Urinary bladder (tissue), 4 donors: Measurements from ENCODE around the gene ZNF512B. TPM values are rescaled to one million over a fixed set of nuclear protein-coding genes. Genes with fewer than 3 reads are reported as not detected.
"Not testable (repeated sequence)": the region's sequence is repeated elsewhere in the genome, so short reads cannot be mapped to it uniquely, and the experiment has no call there.

ENCODE experiments used
- DNase-seq: peaks from one replicate; pipeline ENCODE4 v3.0.0-alpha.2; 2015; ENCODE audit errors: extremely low spot score
- H3K27ac ChIP-seq: one replicate; pipeline ENCODE4 v1.5.1; 2013; ENCODE audit warnings: low read depth, mild to moderate bottlenecking, moderate library complexity
- H3K36me3 ChIP-seq: one replicate; pipeline ENCODE4 v1.6.1; 2013; ENCODE audit warnings: mild to moderate bottlenecking, moderate library complexity; ENCODE audit not compliant: insufficient read depth
- H3K4me1 ChIP-seq: one replicate; pipeline ENCODE4 v1.6.1; 2013; ENCODE audit warnings: mild to moderate bottlenecking, moderate library complexity; ENCODE audit not compliant: insufficient read depth
- H3K4me3 ChIP-seq: one replicate; pipeline ENCODE4 v1.5.1; 2013; ENCODE audit warnings: low read depth, low read length
- WGBS: extraction: QIAGEN DNeasy Blood & Tissue Kit; methylation state at CpG from one replicate; pipeline ENCODE4 v1.1.7; 2013; 5-methylcytosine and 5-hydroxymethylcytosine counted together
- polyA plus RNA-seq: library from polyadenylated mRNA; stranded (reverse); fragments of 200-250 nt; gene quantifications from one replicate; pipeline ENCODE4 v1.2.3, GENCODE V29; 2013
- total RNA-seq: library from RNA; depleted of rRNA; stranded (reverse); fragments of >200 nt; gene quantifications from one replicate; pipeline ENCODE4 v1.2.3, GENCODE V29; 2014
- donor health status: healthy with polysubstance abuse.
- donor health status: healthy.

The ZNF512B gene, protein sequence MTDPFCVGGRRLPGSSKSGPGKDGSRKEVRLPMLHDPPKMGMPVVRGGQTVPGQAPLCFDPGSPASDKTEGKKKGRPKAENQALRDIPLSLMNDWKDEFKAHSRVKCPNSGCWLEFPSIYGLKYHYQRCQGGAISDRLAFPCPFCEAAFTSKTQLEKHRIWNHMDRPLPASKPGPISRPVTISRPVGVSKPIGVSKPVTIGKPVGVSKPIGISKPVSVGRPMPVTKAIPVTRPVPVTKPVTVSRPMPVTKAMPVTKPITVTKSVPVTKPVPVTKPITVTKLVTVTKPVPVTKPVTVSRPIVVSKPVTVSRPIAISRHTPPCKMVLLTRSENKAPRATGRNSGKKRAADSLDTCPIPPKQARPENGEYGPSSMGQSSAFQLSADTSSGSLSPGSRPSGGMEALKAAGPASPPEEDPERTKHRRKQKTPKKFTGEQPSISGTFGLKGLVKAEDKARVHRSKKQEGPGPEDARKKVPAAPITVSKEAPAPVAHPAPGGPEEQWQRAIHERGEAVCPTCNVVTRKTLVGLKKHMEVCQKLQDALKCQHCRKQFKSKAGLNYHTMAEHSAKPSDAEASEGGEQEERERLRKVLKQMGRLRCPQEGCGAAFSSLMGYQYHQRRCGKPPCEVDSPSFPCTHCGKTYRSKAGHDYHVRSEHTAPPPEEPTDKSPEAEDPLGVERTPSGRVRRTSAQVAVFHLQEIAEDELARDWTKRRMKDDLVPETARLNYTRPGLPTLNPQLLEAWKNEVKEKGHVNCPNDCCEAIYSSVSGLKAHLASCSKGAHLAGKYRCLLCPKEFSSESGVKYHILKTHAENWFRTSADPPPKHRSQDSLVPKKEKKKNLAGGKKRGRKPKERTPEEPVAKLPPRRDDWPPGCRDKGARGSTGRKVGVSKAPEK
- total RNA-seq (8.7 TPM), polyA plus RNA-seq (13.8 TPM)

DNA sequence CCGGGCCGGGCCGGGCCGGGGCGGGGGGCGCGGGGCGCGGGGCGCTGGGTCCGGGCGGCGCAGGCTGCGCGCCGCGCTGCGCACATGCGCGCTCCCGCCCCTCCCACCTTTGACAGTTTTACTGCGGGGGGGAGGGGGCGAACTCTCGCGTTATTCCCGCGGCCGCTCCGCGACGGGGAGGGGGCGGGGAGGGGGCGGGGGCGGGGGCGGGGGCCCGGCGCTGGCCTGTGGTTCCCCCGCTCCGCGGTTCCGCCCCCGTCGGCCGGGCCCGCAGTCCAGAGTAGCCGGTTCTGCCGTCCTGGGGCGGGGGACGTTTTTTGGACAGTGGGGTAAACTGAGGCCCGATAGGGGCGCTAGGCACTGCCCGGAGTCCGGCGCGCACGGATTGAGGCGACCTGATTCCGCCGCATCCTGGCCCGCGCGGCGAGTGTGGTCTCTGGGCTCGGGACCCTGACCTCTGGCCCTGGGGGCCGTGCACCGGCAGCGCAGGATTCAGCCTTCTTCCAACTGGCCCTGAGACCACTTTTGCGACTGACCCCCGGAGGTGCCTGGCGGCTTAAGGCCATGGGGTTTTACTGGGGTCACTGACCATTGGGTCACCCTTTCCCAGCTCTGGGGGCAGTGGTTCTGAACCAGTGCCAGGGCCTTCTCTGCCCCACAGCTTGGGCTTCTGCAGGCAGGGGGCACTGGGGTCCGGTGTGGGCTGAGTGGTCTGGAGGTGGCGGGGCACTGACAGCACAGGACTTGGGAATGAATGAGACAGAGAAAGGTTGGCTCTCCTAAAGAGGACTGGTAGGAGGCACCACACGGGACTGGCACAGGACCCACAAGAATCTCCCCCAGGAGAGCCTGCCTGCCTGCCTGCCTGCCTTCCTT, at the start of gene ZNF512B:
Gene ZNF512B, minus strand, starts transcription at position 93 of the 876 bp plus-strand sequence. CDS start 1,980 bp downstream, outside the sequence.
- no peak for DNase-seq
- WGBS = 3% methylated on average over 57 of the region's 73 CpGs
- H3K4me1 ChIP-seq = no peaks in the 10 kb centered on the region
- H3K36me3 ChIP-seq = no peaks in the 10 kb centered on the region
- peak within 1 kb of the TSS; percentile 32 for H3K27ac ChIP-seq
- H3K4me3 ChIP-seq = peak within 1 kb of the TSS; percentile 93

DNA sequence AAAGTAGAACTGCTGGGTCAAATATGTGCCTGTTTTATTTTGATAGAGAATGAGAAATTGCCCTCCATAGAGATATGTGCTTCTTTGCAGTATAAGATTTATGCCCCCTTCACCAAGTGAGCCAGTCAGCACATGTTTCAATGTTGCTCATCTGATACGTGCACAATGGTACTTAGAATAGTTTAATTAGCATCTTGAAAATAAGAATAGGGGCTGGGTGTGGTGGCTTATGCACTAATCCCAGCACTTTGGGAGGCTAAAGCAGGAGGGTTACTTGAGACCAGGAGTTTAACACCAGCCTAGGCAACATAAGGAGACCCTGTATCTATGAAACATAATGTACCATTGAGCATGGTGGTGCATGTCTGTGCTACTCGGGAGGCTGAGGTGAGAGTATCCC, 45.9 kb upstream of the ZNF512B start:
- DNase-seq = no peak
- Histone ChIP-seq H3K4me1 (no peaks in the 10 kb centered on the region), H3K27ac (no peak overlapping the region), H3K36me3 (peaks cover 5% of the 10 kb centered on the region), H3K4me3 (no peak overlapping the region)
- 79% methylated on average over 2 of the region's 2 CpGs for WGBS

DNA sequence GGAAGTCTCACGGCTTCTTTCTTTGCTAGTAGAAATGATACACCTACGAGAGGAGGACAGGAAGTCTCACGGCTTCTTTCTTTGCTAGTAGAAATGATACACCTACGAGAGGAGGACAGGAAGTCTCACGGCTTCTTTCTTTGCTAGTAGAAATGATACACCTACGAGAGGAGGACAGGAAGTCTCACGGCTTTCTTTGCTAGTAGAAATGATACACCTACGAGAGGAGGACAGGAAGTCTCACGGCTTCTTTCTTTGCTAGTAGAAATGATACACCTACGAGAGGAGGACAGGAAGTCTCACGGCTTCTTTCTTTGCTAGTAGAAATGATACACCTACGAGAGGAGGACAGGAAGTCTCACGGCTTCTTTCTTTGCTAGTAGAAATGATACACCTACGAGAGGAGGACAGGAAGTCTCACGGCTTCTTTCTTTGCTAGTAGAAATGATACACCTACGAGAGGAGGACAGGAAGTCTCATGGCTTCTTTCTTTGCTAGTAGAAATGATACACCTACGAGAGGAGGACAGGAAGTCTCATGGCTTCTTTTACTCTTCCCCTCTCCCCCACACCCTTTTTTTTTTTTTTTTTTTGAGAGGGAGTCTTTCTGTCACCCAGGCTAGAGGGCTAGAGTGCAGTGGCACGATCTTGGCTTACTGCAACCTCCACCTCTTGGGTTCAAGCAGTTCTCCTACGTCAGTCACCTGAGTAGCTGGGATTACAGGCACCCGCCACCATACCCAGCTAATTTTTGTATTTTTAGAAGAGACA, 42.8 kb upstream of the ZNF512B start:
- not testable (repeated sequence) for H3K4me1 ChIP-seq, H3K27ac ChIP-seq, H3K4me3 ChIP-seq, H3K36me3 ChIP-seq, DNase-seq
- 93% methylated on average over 11 of the region's 20 CpGs for WGBS

DNA sequence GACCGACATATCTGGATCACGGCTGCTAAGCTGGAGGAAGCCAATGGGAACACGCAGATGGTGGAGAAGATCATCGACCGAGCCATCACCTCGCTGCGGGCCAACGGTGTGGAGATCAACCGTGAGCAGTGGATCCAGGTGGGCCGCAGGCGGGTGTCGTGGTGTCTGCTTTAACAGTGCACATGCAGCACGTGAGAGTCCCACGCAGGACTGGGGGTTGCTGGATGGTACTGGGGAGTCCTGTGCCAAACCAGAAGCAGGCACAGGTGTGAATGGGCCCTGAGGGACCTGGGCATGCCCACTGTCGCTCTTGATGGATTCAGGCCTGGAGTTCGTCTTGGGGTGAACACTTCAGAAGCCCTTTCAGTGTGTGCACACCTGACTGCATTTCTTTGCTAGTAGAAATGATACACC, 41.6 kb upstream of the ZNF512B start:
- Histone ChIP-seq H3K4me1 (no peaks in the 10 kb centered on the region), H3K27ac (no peak overlapping the region), H3K36me3 (peaks cover 5% of the 10 kb centered on the region), H3K4me3 (no peak overlapping the region)
- 97% methylated on average over 16 of the region's 16 CpGs for WGBS
- DNase-seq = no peak

DNA sequence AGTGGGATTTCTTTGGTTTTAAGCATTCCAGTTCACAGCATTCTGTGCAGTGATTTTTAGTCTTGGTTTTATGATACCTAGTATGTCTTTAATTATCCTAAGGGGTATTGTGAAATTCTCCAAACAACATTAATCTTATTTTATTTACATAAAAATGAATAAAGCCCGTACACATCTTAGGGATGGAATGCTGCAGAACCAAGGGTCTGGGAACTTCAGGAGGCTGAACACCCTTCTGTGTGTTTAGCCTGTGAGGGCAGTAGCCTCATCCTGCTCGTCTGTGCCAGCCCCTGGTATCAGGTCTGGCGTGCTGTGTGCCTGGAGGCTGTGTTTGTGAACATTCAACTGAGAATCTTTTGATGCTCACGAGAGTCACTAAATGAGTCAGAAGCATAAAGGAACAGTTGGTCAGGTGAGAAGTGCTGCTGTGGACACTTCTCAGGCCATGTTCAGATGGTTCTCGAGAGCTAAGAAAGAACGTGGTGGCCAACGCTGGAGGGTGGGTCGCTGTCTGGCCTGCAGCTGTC, 41.0 kb upstream of the ZNF512B start:
- no peaks in the 10 kb centered on the region for H3K4me1 ChIP-seq
- no peak for DNase-seq
- H3K4me3 ChIP-seq = no peak overlapping the region
- H3K27ac ChIP-seq = no peak overlapping the region
- WGBS = 89% methylated on average over 8 of the region's 8 CpGs
- H3K36me3 ChIP-seq = peaks cover 5% of the 10 kb centered on the region

DNA sequence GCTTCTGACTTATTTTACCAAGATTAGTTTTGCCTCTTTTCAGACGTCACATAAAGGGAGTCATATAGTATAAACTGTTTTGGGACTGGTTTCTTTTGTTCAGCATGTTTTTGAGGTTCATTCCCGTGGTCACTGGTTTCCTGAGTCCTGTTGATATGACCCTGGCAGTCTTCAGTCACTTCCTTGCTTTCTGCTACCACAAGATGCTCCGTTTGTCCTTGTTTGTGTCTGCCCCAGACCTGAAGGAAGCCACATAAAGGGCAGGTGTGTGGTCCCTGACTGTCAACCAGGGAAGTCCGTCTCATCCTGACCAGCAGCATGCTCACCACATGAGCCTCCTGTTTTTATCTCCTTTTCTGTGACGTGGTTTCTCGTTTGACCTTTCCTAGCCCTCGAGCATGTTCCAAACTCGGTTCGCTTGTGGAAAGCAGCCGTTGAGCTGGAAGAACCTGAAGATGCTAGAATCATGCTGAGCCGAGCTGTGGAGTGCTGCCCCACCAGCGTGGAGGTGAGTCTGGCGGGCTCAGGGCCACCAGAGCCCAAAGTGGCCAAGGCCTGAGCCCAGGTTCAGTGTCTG, 40.2 kb upstream of the ZNF512B start:
- Histone ChIP-seq H3K36me3 (peaks cover 5% of the 10 kb centered on the region), H3K27ac (no peak overlapping the region)
- 92% methylated on average over 13 of the region's 13 CpGs for WGBS

DNA sequence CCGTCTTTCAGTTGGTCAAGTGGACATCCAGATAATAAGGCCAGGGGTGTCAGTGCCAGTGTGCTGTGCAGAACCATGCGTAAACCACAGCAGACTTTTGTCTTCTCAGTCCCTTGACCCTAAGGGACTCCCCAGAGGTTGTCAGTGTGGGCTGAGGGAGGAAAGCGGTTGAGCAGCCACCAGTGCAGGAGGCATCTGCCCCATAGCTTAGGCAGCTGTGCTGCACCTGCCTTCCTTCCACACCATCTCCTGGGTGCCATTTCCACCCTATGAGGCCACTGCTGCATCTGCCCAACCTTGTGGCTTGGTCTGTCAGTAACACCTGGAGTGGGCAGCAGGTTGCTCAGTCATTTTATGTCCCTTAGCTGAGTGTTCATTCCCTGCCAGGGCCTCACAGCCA, 37.2 kb upstream of the ZNF512B start:
- H3K4me1 ChIP-seq = no peaks in the 10 kb centered on the region
- peaks cover 5% of the 10 kb centered on the region for H3K36me3 ChIP-seq
- no peak overlapping the region for H3K4me3 ChIP-seq
- no peak for DNase-seq
- no peak overlapping the region for H3K27ac ChIP-seq
- WGBS = 92% methylated on average over 3 of the region's 3 CpGs

More for the DNA sequence above, 40.2 kb upstream of the ZNF512B start:
- Histone ChIP-seq H3K4me1 (no peaks in the 10 kb centered on the region), H3K4me3 (no peak overlapping the region)
- no peak for DNase-seq

DNA sequence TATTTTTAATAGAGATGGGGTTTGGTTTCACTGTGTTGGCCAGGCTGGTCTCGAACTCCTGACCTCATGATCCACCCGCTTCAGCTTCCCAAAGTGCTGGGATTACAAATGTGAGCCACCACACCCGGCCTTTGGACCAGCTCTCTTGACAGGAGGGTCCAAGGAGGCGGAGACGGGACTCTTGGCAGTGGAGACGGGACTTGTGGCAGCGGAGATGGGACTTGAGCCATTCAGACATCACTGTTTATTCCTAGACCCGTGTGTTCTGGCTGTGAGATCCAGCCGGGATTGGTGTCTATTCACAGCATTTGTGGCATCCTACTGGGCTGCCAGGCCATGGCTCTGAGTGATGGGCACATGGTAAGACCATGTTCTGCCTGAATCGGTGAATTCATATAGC, 36.8 kb upstream of the ZNF512B start:
- H3K36me3 ChIP-seq = peaks cover 5% of the 10 kb centered on the region
- no peak overlapping the region for H3K27ac ChIP-seq
- H3K4me1 ChIP-seq = no peaks in the 10 kb centered on the region
- H3K4me3 ChIP-seq = no peak overlapping the region
- no peak for DNase-seq
- WGBS = 71% methylated on average over 10 of the region's 10 CpGs

DNA sequence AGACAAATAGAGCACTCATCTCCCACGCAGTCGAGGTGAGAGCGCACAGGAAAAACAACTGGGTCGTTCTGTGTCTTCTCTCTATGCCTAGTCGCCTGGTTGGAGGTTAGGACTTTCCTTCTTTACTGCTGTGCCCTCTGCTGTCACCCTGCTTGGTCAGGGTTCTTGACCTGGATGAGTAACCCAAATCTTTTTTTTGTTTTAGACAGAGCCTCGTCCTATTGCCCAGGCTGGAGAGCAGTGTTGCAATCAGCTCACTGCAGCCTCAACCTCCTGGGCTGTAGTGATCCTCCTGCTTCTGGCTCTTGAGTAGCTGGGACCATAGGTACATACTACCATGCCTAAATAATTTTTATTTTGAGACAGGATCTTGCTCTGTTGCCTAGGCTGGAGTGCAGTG, 35.7 kb upstream of the ZNF512B start:
- H3K36me3 ChIP-seq = peaks cover 3% of the 10 kb centered on the region
- H3K27ac ChIP-seq = no peak overlapping the region
- no peak overlapping the region for H3K4me3 ChIP-seq
- 82% methylated on average over 6 of the region's 6 CpGs for WGBS
- no peak for DNase-seq
- H3K4me1 ChIP-seq = no peaks in the 10 kb centered on the region

DNA sequence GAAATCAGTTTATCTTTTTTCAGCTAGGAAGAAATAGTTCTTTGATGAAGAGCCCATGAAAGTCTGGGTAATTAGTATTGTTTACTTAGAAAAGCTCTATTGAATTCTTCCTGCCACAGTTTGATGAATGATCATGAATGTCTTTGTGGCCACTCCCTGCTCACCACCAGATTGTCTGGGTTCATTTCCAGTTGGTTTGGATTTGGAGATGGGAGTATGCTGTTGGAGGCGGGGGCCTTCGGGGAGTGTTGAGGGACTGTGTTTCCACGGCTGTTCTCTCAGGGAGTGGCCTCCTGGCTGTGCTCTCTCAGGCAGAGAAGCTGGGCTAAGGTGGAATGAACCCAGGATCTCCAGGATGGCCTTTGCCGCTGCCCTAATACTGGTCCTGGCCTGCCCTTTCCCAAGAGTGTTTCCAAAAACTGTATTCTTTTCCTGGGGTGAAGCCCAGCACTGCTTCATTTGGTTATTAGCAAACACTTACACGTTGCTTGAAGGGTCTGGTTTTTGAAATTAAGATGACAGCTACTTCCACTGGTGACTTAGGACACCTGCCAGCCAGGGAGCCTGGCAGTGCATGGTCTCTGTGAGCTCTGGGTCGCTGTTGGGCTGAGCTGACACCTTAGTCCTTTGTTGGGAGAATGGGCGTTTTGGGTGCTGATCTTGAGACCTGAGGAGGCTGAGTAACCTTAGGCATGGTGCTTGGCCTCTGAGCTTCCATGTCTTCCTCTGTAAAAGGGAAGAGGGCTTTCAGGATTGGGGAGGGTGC, 34.4 kb upstream of the ZNF512B start:
- WGBS = 80% methylated on average over 7 of the region's 7 CpGs
- DNase-seq = no peak
- no peak overlapping the region for H3K27ac ChIP-seq
- H3K36me3 ChIP-seq = peaks cover 5% of the 10 kb centered on the region
- H3K4me1 ChIP-seq = no peaks in the 10 kb centered on the region
- no peak overlapping the region for H3K4me3 ChIP-seq

DNA sequence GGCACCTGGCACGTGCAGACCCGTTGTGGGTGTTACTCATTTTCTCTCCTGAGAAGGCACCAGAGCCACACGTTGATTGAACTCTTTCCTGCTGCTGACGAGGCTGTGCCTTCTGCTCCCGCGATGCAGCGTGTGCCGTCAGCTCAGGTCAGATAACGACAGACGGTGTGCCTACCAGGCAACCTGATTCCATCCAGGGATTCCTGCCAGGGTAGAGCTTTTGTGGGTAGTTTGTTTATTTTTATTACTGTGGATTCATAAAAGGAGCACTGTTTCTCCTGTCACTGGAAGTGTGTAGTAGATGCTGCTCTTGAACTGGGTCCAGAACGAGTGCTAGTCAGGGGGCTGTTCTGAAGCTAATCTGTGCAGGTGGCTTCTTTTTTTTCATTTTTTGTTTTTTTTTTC, 31.9 kb upstream of the ZNF512B start:
- 72% methylated on average over 11 of the region's 11 CpGs for WGBS
- no peak for DNase-seq
- Histone ChIP-seq H3K4me1 (no peaks in the 10 kb centered on the region), H3K27ac (no peak overlapping the region), H3K4me3 (no peak overlapping the region), H3K36me3 (peaks cover 7% of the 10 kb centered on the region)

DNA sequence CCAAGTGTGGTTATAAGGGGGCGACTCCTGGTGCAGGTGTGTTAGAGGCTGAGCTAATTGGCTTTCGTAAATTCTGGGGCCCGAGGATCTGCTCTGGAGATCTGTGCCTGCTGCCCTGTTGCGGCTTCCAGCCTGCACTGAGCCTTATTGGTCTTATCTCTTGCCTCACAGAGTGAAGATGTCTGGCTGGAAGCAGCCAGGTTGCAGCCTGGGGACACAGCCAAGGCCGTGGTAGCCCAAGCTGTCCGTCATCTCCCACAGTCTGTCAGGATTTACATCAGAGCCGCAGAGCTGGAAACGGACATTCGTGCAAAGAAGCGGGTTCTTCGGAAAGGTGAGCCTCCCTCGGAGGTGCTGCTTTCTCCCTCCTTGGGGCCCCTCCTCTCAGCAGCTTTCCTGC, 31.2 kb upstream of the ZNF512B start:
- Histone ChIP-seq H3K27ac (no peak overlapping the region), H3K36me3 (peaks cover 7% of the 10 kb centered on the region)
- WGBS = 90% methylated on average over 12 of the region's 12 CpGs

More for the DNA sequence above, 31.2 kb upstream of the ZNF512B start:
- H3K4me3 ChIP-seq = no peak overlapping the region
- H3K4me1 ChIP-seq = no peaks in the 10 kb centered on the region
- DNase-seq = no peak
